ENCODE data around the gene PLS1.

The PLS1 gene

GRCh38 chr3:142641504-142641903 lies 45.3 kb downstream of the PLS1 start:
- no peak for DNase-seq (ENCODE audit: low read depth in 2 of 2)

DNA sequence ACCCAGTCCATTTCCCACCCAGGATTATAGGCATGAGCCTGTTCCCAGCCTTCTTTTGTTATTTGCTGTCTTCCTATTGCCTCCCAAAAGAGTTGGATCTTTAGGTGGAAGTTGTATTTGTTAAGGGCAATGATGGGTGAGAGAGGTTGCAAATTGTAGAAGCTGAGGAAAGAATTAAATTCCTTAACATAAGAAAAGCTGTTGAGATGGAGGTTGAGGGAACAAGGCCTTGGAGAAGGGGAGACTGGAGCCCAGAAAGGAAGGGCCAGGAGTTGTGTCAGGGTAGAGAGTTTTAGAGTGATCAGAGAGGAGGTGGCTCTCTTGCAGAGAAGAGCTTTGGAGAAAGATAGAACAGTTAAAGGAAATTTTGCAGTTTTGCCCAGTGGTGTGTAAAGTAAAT lies 46.8 kb downstream of the PLS1 start:
- no peak for DNase-seq (ENCODE audit: low read depth in 2 of 2)

DNA sequence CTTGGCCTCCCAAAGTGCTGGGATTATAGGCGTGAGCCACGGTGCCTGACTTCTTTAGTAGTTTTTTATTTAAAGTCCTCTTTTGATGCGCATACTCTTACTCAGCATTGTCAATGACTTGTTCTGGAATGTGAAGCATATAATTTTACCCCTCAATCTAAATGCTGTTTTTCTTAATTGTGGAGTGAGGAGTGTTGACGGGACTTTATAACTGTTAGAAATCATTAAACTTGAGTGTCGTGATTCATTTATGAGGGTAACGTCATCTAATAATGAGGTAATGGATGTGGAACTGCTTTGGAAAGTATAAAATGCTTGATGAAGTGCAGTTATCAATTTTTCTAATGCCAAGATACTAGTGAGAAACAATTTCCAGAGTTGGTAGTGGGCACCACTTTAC lies 48.3 kb downstream of the PLS1 start:
- no peak for DNase-seq (ENCODE audit: low read depth in 2 of 2)

DNA sequence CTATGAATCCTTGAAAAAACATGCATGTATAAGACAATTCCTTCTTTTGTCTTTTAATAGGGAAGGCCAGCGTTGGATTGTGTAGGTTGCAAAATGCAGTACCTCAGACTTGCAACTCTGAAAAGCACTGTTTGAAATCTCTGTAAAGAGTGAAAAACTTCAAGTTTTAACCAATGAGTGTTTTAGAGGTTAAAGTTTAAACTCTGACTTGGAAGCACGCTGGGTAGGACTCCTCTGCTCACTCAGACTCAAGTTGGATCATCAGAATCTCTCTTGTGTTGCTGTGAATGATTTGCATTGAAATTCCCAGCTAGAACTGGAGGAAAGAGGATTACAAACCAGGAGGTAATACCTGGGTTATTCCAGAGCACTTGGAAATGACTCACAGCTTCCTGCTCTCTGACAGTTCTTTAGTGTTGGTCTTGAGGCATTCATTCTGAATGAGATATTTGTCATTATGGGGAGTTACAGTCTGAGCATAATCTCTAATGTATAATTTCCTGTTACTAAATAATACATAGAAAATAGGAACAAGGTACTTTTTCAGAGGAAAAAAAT lies 49.1 kb downstream of the PLS1 start:
- peak in 1 of 2 experiments; percentile 0 for DNase-seq (ENCODE audit: low read depth in 2 of 2)

DNA sequence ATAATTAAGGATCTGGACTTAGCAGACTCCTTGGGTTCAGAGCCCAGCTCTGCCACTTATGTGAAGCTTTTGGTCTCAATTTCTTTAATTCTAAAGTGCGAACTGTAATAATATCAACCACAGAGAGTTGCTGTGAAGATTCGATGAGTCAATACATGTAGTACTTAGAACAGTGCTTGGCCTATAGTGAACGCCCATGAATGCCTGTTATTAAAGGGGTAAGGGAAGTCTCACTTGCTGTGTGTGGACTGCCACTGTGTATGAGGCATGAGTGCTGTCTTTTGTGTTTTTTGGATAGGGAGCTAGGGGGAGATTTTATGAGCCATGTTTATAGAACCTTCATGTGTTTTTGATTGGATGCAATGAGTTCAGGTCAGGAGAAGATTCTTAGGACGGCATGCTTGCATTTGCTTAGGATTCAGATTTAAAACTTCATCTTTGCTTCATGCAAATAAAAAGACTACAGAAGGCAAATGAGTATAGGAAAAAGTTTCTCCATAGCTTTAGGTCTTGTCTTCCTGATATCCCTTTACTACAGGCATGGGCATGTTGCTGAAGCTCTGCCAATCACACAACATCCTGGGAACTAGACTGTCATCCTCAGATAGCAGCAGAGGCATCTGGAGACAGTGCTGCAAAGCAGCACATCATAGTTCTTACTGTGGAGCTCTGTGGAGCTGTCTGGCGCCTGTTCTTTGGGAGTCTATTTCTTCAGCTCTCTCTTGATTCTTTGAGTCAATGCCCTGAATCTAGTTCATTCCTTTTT lies 50.0 kb downstream of the PLS1 start:
- DNase-seq (ENCODE audit: low read depth in 2 of 2) = no peak

DNA sequence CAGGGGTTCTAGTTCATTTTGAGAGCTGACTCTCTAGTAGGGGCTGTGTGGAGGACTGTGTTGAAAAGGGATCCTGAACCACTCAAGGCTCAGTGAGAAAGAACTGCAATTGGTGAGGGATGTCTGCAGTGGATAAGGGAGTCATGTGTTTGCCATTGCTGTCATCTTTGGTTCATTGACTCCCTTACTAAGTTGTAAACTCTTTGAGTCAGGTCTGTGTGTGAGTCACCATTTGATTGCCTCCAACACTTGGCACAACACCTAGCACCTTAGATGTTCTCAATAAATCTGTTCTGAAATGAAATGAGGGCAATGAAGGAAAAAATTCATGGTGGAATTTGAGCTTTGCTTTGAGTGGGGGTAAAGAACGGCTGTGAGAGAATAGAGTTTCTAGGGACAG lies 51.7 kb downstream of the PLS1 start:
- DNase-seq (ENCODE audit: low read depth in 2 of 2) = no peak

- no peak for DNase-seq (ENCODE audit: low read depth in 2 of 2)
Observed at GRCh38 chr3:142648950-142649349, 52.8 kb downstream of the PLS1 start.

DNA sequence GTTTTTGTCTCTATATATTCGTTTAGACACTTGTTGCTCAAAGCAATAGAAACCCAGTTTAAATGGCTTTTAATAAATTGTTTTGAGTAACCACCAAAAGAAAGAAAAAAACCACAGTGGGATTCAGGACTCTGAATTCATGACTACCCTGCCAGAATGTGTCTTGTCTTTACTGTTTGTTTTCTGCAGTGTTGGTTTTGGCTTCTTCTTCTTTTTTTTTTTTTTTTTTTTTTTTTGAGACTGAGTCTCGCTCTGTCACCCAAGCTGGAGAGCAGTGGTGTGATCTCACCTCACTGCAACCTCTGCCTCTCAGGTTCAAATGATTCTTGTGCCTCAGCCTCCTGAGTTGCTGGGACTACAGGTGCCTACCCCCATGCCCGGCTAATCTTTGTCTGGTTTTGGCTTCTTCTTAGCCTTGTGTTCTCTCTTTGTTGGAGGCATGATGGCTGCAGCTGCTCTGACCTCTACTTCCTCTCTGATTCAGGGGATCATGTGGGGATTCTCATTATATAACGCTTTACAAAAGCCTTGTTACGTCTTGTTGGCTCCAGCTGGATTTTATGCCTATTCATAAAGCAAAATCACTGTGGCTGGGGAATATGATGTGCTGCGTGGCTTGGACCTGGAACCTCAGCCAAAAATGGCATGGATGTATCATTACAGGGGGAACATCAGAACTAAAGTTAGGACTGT lies 54.0 kb downstream of the PLS1 start:
- no peak for DNase-seq (ENCODE audit: low read depth in 2 of 2)

GRCh38 chr3:142651711-142652110 lies 55.5 kb downstream of the PLS1 start:
- no peak for DNase-seq (ENCODE audit: low read depth in 2 of 2)

- no peak for DNase-seq (ENCODE audit: low read depth in 2 of 2)
Observed at GRCh38 chr3:142652826-142653292, 56.7 kb downstream of the PLS1 start.

- no peak for DNase-seq (ENCODE audit: low read depth in 2 of 2)
Observed at GRCh38 chr3:142656575-142656974, 60.4 kb downstream of the PLS1 start.

DNA sequence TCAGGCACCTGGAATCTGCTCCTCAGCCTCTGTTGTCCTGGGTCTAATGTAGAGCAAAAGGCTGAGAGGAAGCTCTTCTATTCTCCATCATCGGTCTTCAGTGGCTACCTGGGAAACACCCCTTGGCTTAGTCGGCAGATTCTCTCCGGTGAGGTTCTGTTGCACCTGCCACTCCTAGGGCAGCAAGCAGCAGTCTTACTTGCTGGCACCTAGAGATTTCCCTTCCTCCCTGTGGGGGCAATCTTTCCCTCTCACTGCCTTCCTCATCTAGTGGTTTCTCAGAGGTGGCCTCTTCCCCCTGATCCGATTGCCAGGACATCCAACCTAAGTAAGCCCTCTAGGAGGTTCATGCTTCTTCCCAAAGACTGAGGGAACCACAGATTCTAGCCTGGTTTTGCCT lies 60.8 kb downstream of the PLS1 start:
- DNase-seq (ENCODE audit: low read depth in 2 of 2) = no peak

- no peak for DNase-seq (ENCODE audit: low read depth in 2 of 2)
Observed at GRCh38 chr3:142660383-142660782, 64.2 kb downstream of the PLS1 start.

- no peak for DNase-seq (ENCODE audit: low read depth in 2 of 2)
Observed at GRCh38 chr3:142660893-142661292, 64.7 kb downstream of the PLS1 start.

- DNase-seq (ENCODE audit: low read depth in 2 of 2) = no peak
Observed at GRCh38 chr3:142663865-142664264, 67.7 kb downstream of the PLS1 start.

DNA sequence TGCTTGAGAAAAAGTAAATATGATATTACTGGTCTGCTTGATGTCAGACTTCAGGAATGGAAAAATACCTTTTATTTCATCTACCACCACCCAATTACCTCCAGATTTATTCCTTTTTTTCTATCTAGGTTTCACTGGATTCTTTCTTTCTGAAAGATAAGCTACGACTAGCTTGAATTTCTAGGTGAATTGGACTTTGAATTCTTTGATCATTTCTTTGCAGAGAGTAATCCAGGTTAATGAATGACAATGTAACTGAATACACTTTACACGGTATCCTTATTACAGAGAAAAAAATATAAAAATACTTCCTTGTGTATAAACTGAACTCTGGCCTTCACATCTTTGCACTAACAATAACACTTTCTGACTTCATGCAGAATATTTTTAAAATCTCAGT lies 68.1 kb downstream of the PLS1 start:
- no peak for DNase-seq (ENCODE audit: low read depth in 2 of 2)

GRCh38 chr3:142664819-142665218 lies 68.6 kb downstream of the PLS1 start:
- DNase-seq (ENCODE audit: low read depth in 2 of 2) = no peak

DNA sequence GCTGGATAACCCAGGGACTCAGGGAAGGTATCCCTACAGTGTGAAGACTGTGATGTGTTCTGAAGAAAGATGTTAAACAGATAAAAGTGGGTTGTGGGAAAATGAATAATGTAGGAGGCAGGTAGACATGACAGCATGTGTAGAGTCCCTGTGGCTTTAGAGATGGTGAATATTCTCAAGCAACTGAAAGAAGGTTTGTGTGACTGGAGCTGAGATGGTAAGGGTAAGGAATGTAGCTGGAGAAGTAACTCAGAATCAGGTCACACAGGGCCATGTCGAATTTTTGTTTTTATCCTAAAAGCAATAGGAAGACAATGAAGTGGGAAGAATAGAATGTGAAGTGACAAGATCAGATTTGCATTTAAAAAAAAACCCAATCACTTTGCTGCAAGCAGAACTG lies 73.9 kb downstream of the PLS1 start:
- DNase-seq (ENCODE audit: low read depth in 2 of 2) = no peak

DNA sequence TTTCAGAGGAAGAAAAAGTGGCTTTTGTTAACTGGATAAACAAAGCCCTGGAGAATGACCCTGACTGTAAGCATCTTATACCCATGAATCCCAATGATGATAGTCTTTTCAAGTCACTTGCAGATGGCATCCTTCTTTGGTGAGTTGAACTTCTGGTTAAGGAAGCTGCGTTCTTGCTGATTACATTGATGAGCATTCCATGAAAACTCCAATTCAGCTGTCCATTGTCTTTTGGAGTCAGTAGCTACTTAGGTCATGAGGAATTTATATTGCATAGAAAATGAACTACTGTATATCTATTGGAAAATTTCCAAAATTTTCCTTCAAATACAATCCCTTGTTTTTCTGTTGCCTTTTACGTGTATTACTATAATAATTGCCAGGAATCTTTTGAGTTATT lies 80.0 kb downstream of the PLS1 start:
- no peak for DNase-seq (ENCODE audit: low read depth in 2 of 2)

GRCh38 chr3:142680710-142681109 lies 84.5 kb downstream of the PLS1 start:
- no peak for DNase-seq (ENCODE audit: low read depth in 2 of 2)

GRCh38 chr3:142690613-142691012 lies 94.4 kb downstream of the PLS1 start:
- DNase-seq (ENCODE audit: low read depth in 2 of 2) = no peak

DNA sequence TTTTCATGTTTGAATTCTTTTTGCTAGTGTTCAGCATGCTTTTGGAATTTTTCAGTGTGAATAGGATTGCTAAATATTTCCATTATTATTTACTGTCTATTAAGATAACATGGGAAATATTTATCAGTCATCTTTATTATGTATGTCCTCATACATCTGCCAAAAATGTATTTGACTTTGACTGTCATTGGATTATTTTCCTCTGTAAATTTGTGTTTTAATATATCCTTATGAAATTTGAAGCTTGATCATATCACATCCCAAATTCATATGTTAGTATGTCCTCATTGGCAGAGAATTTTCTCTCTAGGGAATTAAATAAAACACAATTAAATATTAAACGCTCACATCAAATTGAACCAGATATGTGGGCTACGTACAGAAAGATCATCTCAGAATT lies 95.3 kb downstream of the PLS1 start:
- no peak for DNase-seq (ENCODE audit: low read depth in 2 of 2)
